ENCODE results near the gene BAD.

BAD gene

GRCh38 chr11:64292460-64293254 lies 8.2 kb upstream of the BAD start:
- TF ChIP-seq, protein P1, sequence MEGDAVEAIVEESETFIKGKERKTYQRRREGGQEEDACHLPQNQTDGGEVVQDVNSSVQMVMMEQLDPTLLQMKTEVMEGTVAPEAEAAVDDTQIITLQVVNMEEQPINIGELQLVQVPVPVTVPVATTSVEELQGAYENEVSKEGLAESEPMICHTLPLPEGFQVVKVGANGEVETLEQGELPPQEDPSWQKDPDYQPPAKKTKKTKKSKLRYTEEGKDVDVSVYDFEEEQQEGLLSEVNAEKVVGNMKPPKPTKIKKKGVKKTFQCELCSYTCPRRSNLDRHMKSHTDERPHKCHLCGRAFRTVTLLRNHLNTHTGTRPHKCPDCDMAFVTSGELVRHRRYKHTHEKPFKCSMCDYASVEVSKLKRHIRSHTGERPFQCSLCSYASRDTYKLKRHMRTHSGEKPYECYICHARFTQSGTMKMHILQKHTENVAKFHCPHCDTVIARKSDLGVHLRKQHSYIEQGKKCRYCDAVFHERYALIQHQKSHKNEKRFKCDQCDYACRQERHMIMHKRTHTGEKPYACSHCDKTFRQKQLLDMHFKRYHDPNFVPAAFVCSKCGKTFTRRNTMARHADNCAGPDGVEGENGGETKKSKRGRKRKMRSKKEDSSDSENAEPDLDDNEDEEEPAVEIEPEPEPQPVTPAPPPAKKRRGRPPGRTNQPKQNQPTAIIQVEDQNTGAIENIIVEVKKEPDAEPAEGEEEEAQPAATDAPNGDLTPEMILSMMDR (conservative IDR thresholded peaks at IDR 0.05; ENCODE audit: low read depth, low read length), result no peak
- DNase-seq (ENCODE audit: low read depth), result no peak
- H3K4me3 ChIP-seq (ENCODE audit: low read length), result peak overlapping the region; percentile 4

- H3K4me3 ChIP-seq (ENCODE audit: low read length), result peak overlapping the region; percentile 4
- DNase-seq (ENCODE audit: low read depth), result no peak
- TF ChIP-seq, protein P1 (conservative IDR thresholded peaks at IDR 0.05; ENCODE audit: low read depth, low read length), result no peak
Observed at GRCh38 chr11:64291752-64292459, 7.4 kb upstream of the BAD start.

GRCh38 chr11:64291262-64291751 lies 6.8 kb upstream of the BAD start, which contains the start of gene KCNK4:
Gene KCNK4 (plus strand): TSS chr11:64291302. CDS start chr11:64293019, 1,717 bp downstream.
- no peak for DNase-seq (ENCODE audit: low read depth)
- TF ChIP-seq, protein P1 (conservative IDR thresholded peaks at IDR 0.05; ENCODE audit: low read depth, low read length), result no peak
- no peak within 1 kb of the TSS for H3K4me3 ChIP-seq (ENCODE audit: low read length)

DNA sequence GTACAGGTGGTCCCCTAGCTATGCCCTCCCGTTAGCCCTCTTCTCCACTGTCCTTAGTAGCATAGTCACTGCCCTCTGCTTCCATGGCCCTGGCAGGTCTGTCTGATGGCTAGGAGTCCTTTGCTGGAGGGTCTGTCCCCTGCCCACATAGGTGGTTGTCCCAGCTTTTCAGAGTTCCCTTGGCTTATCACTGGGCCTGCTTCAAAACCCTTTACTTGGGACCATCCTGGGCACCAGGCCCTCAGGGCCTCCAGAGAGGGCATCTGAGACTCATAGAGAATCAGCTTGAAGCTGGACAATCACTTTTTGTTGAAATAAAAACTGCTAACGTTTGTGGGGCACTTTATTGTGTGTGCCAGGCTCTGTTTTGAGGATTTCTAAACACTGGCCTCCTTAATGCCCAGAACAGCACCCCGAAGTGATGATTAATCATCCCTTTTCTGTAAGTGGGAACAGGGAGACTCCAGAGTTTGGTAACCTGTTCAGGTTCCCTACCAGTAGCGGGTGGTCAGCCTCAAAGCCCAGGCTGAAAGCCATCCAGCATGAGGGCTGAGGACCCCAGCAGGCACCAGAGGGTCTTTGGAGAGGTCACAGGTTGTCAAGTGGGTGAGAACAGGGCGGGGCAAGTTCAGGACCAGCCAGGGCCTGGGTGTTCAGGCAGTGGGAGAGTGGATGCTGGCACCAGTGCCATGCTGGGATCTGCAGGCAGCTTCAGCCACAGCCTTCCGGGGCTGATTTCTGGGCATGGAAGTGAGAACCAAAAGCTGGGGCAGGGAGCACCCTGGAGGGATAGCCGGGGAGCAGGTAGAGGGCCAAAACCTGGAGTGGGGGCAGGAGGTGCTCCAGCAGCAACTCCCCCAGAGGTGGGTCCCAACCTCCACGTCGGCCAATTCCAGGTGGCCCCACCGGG lies 6.1 kb upstream of the BAD start:
- H3K4me3 ChIP-seq (ENCODE audit: low read length), result no peak overlapping the region
- TF ChIP-seq, protein P1 (conservative IDR thresholded peaks at IDR 0.05; ENCODE audit: low read depth, low read length), result no peak
- DNase-seq (ENCODE audit: low read depth), result no peak

- DNase-seq (ENCODE audit: low read depth), result no peak
- TF ChIP-seq, protein P1 (conservative IDR thresholded peaks at IDR 0.05; ENCODE audit: low read depth, low read length), result no peak
- H3K4me3 ChIP-seq (ENCODE audit: low read length), result no peak overlapping the region
Observed at GRCh38 chr11:64289002-64289564, 4.6 kb upstream of the BAD start.

GRCh38 chr11:64288353-64288750 lies 3.9 kb upstream of the BAD start:
- TF ChIP-seq, protein P1 (conservative IDR thresholded peaks at IDR 0.05; ENCODE audit: low read depth, low read length), result no peak
- H3K4me3 ChIP-seq (ENCODE audit: low read length), result no peak overlapping the region
- no peak for DNase-seq (ENCODE audit: low read depth)

All from retinal pigment epithelial cell (primary cell).